Measurements from ENCODE around the gene SHKBP1.

Gene SHKBP1

DNA sequence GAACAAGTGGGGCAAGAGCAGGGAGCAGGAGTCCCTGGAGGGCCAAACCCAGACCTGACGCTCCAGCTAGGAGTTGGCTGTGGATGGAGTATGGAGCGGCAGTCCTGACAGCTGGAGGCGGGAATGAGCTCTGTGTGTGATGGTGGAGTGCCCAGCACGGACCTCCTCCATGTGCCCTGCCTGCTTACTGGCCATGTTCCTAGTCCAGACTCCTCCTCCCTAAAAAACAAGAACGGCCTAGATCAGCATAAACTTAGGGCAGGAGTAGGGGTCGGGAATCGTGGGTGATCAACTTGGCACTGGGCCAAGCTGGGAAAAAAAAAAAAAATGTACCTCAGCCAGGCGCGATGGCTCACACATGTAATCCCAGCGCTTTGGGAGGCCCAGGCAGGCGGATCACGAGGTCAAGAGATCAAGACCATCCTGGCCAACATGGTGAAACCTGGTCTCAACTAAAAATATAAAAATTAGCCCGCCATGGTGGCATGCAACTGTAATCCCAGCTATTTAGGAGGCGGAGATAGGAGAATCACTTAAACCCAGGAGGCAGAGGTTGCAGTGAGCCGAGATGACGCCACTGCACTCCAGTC is 54.0 kb downstream of the SHKBP1 start:
- H3K27ac ChIP-seq: no peak overlapping the region

DNA sequence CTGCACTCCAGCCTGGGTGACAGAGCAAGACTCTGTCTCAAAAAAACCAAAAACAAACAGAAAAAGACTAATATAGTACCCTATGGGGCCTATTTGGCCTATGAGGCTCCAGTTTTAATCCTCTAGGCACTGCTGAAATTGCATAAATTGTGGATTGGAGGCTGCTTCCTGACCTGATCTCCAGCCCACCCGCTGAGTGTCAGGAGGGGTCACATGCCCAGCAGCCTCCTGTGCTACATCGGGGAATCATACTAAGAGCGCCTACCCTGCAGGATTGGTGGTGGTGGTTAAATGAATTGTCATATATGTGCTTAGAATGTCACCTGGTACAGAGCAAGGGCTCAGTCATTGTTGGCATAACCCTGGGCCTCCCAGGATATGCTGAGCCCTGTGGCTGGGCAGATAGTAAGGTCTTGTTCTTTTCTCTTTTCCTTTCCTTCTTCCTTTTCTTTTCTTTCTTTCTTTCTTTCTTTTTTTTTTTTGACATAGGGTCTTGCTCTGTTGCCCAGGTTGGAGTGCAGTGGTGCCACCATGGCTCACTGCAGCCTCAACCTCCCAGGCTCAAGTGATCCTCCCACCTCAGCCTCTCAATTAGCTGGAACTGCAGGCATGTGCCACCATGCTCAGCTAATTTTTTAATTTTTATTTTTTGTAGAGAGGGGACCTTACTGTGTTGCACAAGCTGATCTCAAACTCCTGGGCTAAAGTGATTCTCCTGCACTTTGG is 55.8 kb downstream of the SHKBP1 start:
- TF ChIP-seq ZFX (IDR thresholded peaks at IDR 0.05; ENCODE audit: borderline replicate concordance): no peak
- TF ChIP-seq, protein P1, sequence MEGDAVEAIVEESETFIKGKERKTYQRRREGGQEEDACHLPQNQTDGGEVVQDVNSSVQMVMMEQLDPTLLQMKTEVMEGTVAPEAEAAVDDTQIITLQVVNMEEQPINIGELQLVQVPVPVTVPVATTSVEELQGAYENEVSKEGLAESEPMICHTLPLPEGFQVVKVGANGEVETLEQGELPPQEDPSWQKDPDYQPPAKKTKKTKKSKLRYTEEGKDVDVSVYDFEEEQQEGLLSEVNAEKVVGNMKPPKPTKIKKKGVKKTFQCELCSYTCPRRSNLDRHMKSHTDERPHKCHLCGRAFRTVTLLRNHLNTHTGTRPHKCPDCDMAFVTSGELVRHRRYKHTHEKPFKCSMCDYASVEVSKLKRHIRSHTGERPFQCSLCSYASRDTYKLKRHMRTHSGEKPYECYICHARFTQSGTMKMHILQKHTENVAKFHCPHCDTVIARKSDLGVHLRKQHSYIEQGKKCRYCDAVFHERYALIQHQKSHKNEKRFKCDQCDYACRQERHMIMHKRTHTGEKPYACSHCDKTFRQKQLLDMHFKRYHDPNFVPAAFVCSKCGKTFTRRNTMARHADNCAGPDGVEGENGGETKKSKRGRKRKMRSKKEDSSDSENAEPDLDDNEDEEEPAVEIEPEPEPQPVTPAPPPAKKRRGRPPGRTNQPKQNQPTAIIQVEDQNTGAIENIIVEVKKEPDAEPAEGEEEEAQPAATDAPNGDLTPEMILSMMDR (IDR thresholded peaks at IDR 0.05): no peak
- no peak overlapping the region for H3K27ac ChIP-seq

More for the DNA sequence above, 54.0 kb downstream of the SHKBP1 start:
- TF ChIP-seq, protein P1 (IDR thresholded peaks at IDR 0.05): no peak
- TF ChIP-seq ZFX (IDR thresholded peaks at IDR 0.05; ENCODE audit: borderline replicate concordance): no peak

DNA sequence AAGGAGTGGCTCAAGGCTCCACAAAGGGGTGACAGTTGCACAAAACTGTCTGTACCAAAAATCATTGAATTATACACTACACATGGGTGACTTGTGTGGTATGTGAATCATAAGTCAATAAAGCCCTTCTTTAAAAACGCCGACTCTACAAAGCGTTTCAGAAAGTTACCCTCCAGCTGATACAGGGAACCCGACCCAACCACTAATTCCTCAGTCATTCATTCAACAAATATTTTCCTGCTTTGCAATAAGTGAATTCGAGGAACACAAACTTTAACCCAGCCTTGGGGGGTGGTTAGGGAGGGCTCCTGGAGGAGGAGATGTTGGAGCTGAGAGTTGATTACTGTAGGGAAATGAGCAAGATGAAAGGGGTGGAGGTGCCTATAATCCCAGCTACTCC is 56.5 kb downstream of the SHKBP1 start:
- H3K27ac ChIP-seq: no peak overlapping the region
- TF ChIP-seq, protein P1 (IDR thresholded peaks at IDR 0.05): no peak
- TF ChIP-seq ZFX (IDR thresholded peaks at IDR 0.05; ENCODE audit: borderline replicate concordance): no peak

DNA sequence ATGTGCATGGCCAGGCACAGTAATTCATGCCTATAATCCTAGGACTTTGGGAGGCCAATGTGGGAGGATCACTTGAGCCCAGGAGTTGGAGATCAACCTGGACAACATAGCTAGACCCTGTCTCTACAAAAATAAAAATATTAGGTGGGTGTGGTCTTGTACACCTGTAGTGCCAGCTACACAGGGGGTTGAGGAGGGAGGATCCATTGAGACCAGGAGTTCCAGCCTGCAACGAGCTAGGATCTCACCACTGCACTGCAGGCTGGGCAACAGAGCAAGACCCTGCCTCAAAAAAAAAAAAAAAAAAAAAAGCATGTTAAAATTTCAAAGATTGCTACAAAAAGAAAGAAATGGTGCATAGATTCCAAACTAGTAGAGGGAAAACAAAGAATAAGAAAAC is 61.7 kb downstream of the SHKBP1 start:
- no peak for TF ChIP-seq ZFX (IDR thresholded peaks at IDR 0.05; ENCODE audit: borderline replicate concordance)
- TF ChIP-seq, protein P1 (IDR thresholded peaks at IDR 0.05): no peak

DNA sequence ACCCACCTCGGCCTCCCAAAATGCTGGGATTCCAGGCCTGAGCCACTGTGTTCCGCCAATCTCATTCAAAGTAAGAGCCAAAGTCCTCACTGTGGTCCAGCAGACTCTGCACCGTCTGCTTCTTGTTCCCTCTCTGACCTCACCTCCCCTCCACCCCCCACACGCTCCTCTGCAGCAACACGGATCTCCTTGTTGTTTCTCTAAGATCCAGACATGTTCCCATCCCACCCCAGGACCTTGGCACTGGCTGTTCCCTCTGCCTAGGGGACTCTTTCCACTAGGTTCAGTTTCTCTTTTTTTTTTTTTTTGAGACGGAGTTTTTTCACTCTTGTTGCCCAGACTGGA is 62.9 kb downstream of the SHKBP1 start:
- H3K27ac ChIP-seq: no peak overlapping the region
- TF ChIP-seq ZFX (IDR thresholded peaks at IDR 0.05; ENCODE audit: borderline replicate concordance): no peak

More for the DNA sequence above, 61.7 kb downstream of the SHKBP1 start:
- H3K27ac ChIP-seq: no peak overlapping the region

DNA sequence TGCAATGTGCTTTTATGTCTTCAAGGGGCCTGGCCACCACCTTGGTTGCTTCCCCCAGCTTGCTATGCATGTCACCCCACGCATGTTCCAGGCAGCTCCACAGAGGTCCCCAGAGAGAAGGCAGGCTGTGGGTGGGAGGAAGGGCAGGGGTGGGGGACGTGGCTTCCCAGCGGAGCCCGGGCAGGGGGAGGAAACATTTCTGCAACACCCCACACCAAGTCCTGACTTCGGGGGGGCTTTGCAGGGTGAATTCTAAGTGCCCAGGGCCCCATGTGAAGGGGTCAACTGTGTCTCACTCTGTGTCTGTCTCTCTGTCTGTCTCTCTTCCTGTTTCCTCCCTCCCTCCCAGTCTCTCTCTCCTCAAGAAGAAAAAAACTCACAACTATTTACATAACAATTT is 64.1 kb downstream of the SHKBP1 start:
- TF ChIP-seq, protein P1 (IDR thresholded peaks at IDR 0.05): no peak
- TF ChIP-seq ZFX (IDR thresholded peaks at IDR 0.05; ENCODE audit: borderline replicate concordance): no peak
- no peak overlapping the region for H3K27ac ChIP-seq
